Measurements from ENCODE around the gene KEAP1.

Gene KEAP1

GRCh38 chr19:10544753-10545251 is 41.6 kb upstream of the KEAP1 start:
- Histone ChIP-seq H3K23ac (ENCODE audit: low read length in 2 of 2) (no peak overlapping the region), H3K18ac (ENCODE audit: low read depth in 1 of 2, low read length in 2 of 2) (no peak overlapping the region), H2BK12ac (ENCODE audit: low read length in 2 of 2) (no peak overlapping the region), H2AK5ac (ENCODE audit: low read length, severe bottlenecking) (no peak overlapping the region), H3K4me2 (ENCODE audit: low read length, poor library complexity, severe bottlenecking) (peak overlapping the region; percentile 62), H2AFZ (ENCODE audit: low read depth, low read length) (no peak overlapping the region), H3K27ac (ENCODE audit: low read length, poor library complexity, severe bottlenecking) (no peak overlapping the region), H2BK120ac (ENCODE audit: low read depth, low read length) (no peak overlapping the region), H3K9ac (ENCODE audit: low read length) (peak overlapping the region; percentile 90), H2BK15ac (ENCODE audit: low read depth, poor library complexity, severe bottlenecking) (no peak overlapping the region), H3K4ac (ENCODE audit: low read depth in 1 of 2, low read length in 2 of 2) (no peak overlapping the region), H3K4me3 (ENCODE audit: insufficient read depth in 1 of 2, low read depth in 1 of 2, low read length in 2 of 2) (peak overlapping the region in 1 of 2 experiments; percentile 89), H3K9me3 (ENCODE audit: control insufficient read depth, low read length) (no peaks in the 10 kb centered on the region), H3K27me3 (ENCODE audit: control insufficient read depth in 1 of 2, insufficient read depth in 1 of 2, low read length in 2 of 2) (peaks cover 0 to 8% of the 10 kb centered on the region in 2 experiments), H3K36me3 (ENCODE audit: control insufficient read depth in 1 of 2, insufficient read depth in 2 of 2, low read depth in 1 of 2, low read length in 2 of 2) (peaks cover 16 to 21% of the 10 kb centered on the region in 2 experiments), H3K4me1 (ENCODE audit: control insufficient read depth, insufficient read depth, low read depth, low read length) (peaks cover 14% of the 10 kb centered on the region), H4K8ac (ENCODE audit: low read length) (no peak overlapping the region), H4K91ac (ENCODE audit: low read length) (no peak overlapping the region), H2BK5ac (ENCODE audit: low read depth, low read length, poor library complexity, severe bottlenecking) (no peak overlapping the region), H3K14ac (ENCODE audit: low read length in 2 of 2) (no peak overlapping the region), H3K79me1 (replicated peaks; ENCODE audit: low read length, poor library complexity, severe bottlenecking) (peaks cover 21% of the 10 kb centered on the region)
- DNase-seq = no peak
- WGBS = 82% methylated on average over 20 of the region's 23 CpGs

GRCh38 chr19:10544242-10544752 is 41.1 kb upstream of the KEAP1 start:
- Histone ChIP-seq H3K4me2 (ENCODE audit: low read length, poor library complexity, severe bottlenecking) (peak overlapping the region; percentile 62), H2BK120ac (ENCODE audit: low read depth, low read length) (peak overlapping the region; percentile 55), H2AK5ac (ENCODE audit: low read length, severe bottlenecking) (no peak overlapping the region), H3K79me1 (replicated peaks; ENCODE audit: low read length, poor library complexity, severe bottlenecking) (peaks cover 21% of the 10 kb centered on the region), H4K91ac (ENCODE audit: low read length) (no peak overlapping the region), H3K9ac (ENCODE audit: low read length) (peak overlapping the region; percentile 90), H2BK15ac (ENCODE audit: low read depth, poor library complexity, severe bottlenecking) (peak overlapping the region; percentile 35), H3K4ac (ENCODE audit: low read depth in 1 of 2, low read length in 2 of 2) (peak overlapping the region in 1 of 2 experiments; percentile 30), H3K27me3 (ENCODE audit: control insufficient read depth in 1 of 2, insufficient read depth in 1 of 2, low read length in 2 of 2) (peaks cover under 1 to 8% of the 10 kb centered on the region in 2 experiments), H2AFZ (ENCODE audit: low read depth, low read length) (peak overlapping the region; percentile 2), H2BK12ac (ENCODE audit: low read length in 2 of 2) (no peak overlapping the region), H4K8ac (ENCODE audit: low read length) (peak overlapping the region; percentile 66), H3K18ac (ENCODE audit: low read depth in 1 of 2, low read length in 2 of 2) (peak overlapping the region in 1 of 2 experiments; percentile 85), H3K4me1 (ENCODE audit: control insufficient read depth, insufficient read depth, low read depth, low read length) (peaks cover 14% of the 10 kb centered on the region), H3K14ac (ENCODE audit: low read length in 2 of 2) (no peak overlapping the region), H3K23ac (ENCODE audit: low read length in 2 of 2) (no peak overlapping the region), H3K27ac (ENCODE audit: low read length, poor library complexity, severe bottlenecking) (no peak overlapping the region), H3K36me3 (ENCODE audit: control insufficient read depth in 1 of 2, insufficient read depth in 2 of 2, low read depth in 1 of 2, low read length in 2 of 2) (peaks cover 12 to 17% of the 10 kb centered on the region in 2 experiments), H2BK5ac (ENCODE audit: low read depth, low read length, poor library complexity, severe bottlenecking) (no peak overlapping the region), H3K9me3 (ENCODE audit: control insufficient read depth, low read length) (no peaks in the 10 kb centered on the region), H3K4me3 (ENCODE audit: insufficient read depth in 1 of 2, low read depth in 1 of 2, low read length in 2 of 2) (peak overlapping the region; percentile 73 to 89)
- 29% methylated on average over 22 of the region's 22 CpGs for WGBS
- peak; percentile 28 for DNase-seq

GRCh38 chr19:10543420-10544241 is 40.5 kb upstream of the KEAP1 start, which contains the start of gene ATG4D:
TSS of gene ATG4D (plus strand) at chr19:10543904. CDS start at chr19:10544091, 187 bp downstream.
- peak within 1 kb of the TSS; percentile 30 to 60 for H3K4ac ChIP-seq (ENCODE audit: low read depth in 1 of 2, low read length in 2 of 2)
- peak within 1 kb of the TSS; percentile 10 for H2AFZ ChIP-seq (ENCODE audit: low read depth, low read length)
- peak within 1 kb of the TSS; percentile 55 for H2BK120ac ChIP-seq (ENCODE audit: low read depth, low read length)
- no peak within 1 kb of the TSS for H3K14ac ChIP-seq (ENCODE audit: low read length in 2 of 2)
- H3K27ac ChIP-seq (ENCODE audit: low read length, poor library complexity, severe bottlenecking) = no peak within 1 kb of the TSS
- peaks cover 11 to 13% of the 10 kb centered on the region in 2 experiments for H3K36me3 ChIP-seq (ENCODE audit: control insufficient read depth in 1 of 2, insufficient read depth in 2 of 2, low read depth in 1 of 2, low read length in 2 of 2)
- no peaks in the 10 kb centered on the region for H3K9me3 ChIP-seq (ENCODE audit: control insufficient read depth, low read length)
- WGBS = 3% methylated on average over 55 of the region's 79 CpGs
- peaks cover 14% of the 10 kb centered on the region for H3K4me1 ChIP-seq (ENCODE audit: control insufficient read depth, insufficient read depth, low read depth, low read length)
- peak; percentile 71 for DNase-seq
- H2AK5ac ChIP-seq (ENCODE audit: low read length, severe bottlenecking) = no peak within 1 kb of the TSS
- peak within 1 kb of the TSS in 1 of 2 experiments; percentile 68 for H2BK12ac ChIP-seq (ENCODE audit: low read length in 2 of 2)
- no peak within 1 kb of the TSS for H3K23ac ChIP-seq (ENCODE audit: low read length in 2 of 2)
- H3K79me1 ChIP-seq (replicated peaks; ENCODE audit: low read length, poor library complexity, severe bottlenecking) = peaks cover 18% of the 10 kb centered on the region
- H3K4me3 ChIP-seq (ENCODE audit: insufficient read depth in 1 of 2, low read depth in 1 of 2, low read length in 2 of 2) = peak within 1 kb of the TSS; percentile 73 to 89
- peak within 1 kb of the TSS; percentile 66 for H4K8ac ChIP-seq (ENCODE audit: low read length)
- H3K9ac ChIP-seq (ENCODE audit: low read length) = peak within 1 kb of the TSS; percentile 90
- peak within 1 kb of the TSS; percentile 83 to 85 for H3K18ac ChIP-seq (ENCODE audit: low read depth in 1 of 2, low read length in 2 of 2)
- H2BK5ac ChIP-seq (ENCODE audit: low read depth, low read length, poor library complexity, severe bottlenecking) = no peak within 1 kb of the TSS
- H3K4me2 ChIP-seq (ENCODE audit: low read length, poor library complexity, severe bottlenecking) = peak within 1 kb of the TSS; percentile 87
- H4K91ac ChIP-seq (ENCODE audit: low read length) = peak within 1 kb of the TSS; percentile 47
- peaks cover 3 to 13% of the 10 kb centered on the region in 2 experiments for H3K27me3 ChIP-seq (ENCODE audit: control insufficient read depth in 1 of 2, insufficient read depth in 1 of 2, low read length in 2 of 2)
- H2BK15ac ChIP-seq (ENCODE audit: low read depth, poor library complexity, severe bottlenecking) = peak within 1 kb of the TSS; percentile 35

GRCh38 chr19:10543059-10543419 is 39.9 kb upstream of the KEAP1 start:
- H3K9ac ChIP-seq (ENCODE audit: low read length) = no peak overlapping the region
- peak overlapping the region in 1 of 2 experiments; percentile 89 for H3K4me3 ChIP-seq (ENCODE audit: insufficient read depth in 1 of 2, low read depth in 1 of 2, low read length in 2 of 2)
- no peak for DNase-seq
- H3K4me1 ChIP-seq (ENCODE audit: control insufficient read depth, insufficient read depth, low read depth, low read length) = peaks cover 14% of the 10 kb centered on the region
- no peak overlapping the region for H4K8ac ChIP-seq (ENCODE audit: low read length)
- H3K23ac ChIP-seq (ENCODE audit: low read length in 2 of 2) = no peak overlapping the region
- no peak overlapping the region for H2BK12ac ChIP-seq (ENCODE audit: low read length in 2 of 2)
- H2BK15ac ChIP-seq (ENCODE audit: low read depth, poor library complexity, severe bottlenecking) = no peak overlapping the region
- H2AFZ ChIP-seq (ENCODE audit: low read depth, low read length) = no peak overlapping the region
- no peak overlapping the region for H3K18ac ChIP-seq (ENCODE audit: low read depth in 1 of 2, low read length in 2 of 2)
- H3K4ac ChIP-seq (ENCODE audit: low read depth in 1 of 2, low read length in 2 of 2) = no peak overlapping the region
- peaks cover 7 to 8% of the 10 kb centered on the region in 2 experiments for H3K36me3 ChIP-seq (ENCODE audit: control insufficient read depth in 1 of 2, insufficient read depth in 2 of 2, low read depth in 1 of 2, low read length in 2 of 2)
- H3K4me2 ChIP-seq (ENCODE audit: low read length, poor library complexity, severe bottlenecking) = peak overlapping the region; percentile 87
- H3K79me1 ChIP-seq (replicated peaks; ENCODE audit: low read length, poor library complexity, severe bottlenecking) = peaks cover 12% of the 10 kb centered on the region
- WGBS = 83% methylated on average over 8 of the region's 8 CpGs
- no peak overlapping the region for H2BK5ac ChIP-seq (ENCODE audit: low read depth, low read length, poor library complexity, severe bottlenecking)
- no peak overlapping the region for H2AK5ac ChIP-seq (ENCODE audit: low read length, severe bottlenecking)
- H4K91ac ChIP-seq (ENCODE audit: low read length) = no peak overlapping the region
- H2BK120ac ChIP-seq (ENCODE audit: low read depth, low read length) = no peak overlapping the region
- H3K9me3 ChIP-seq (ENCODE audit: control insufficient read depth, low read length) = no peaks in the 10 kb centered on the region
- H3K27me3 ChIP-seq (ENCODE audit: control insufficient read depth in 1 of 2, insufficient read depth in 1 of 2, low read length in 2 of 2) = peaks cover 5 to 19% of the 10 kb centered on the region in 2 experiments
- H3K27ac ChIP-seq (ENCODE audit: low read length, poor library complexity, severe bottlenecking) = no peak overlapping the region
- H3K14ac ChIP-seq (ENCODE audit: low read length in 2 of 2) = no peak overlapping the region
